HuH-7 (cell line): ENCODE measurements around the gene TTYH2.

Experiments used
- DNase-seq: peaks from one replicate; pipeline ENCODE4 v3.0.0; 2011; ENCODE audit warnings: low spot score

Gene TTYH2

DNA sequence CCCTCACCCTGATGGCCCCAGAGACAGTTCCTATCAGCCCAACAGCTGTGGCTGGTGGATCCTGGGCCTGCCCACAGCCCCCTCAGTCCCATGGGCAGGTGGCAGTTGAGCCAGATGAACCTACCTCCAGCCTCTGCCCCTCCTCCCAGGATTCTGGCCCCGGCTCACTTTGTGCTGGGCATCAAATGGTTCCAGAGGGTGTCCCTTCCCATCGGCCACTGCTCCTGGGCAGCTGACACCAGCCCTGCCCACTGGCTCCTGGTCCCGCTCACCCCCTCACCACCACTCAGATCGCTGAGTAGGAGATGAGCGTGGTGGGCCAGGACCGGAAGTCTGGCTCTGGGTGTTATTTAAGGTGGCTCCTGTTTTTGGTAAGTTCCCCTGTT, 2.0 kb downstream of the TTYH2 start:
- DNase-seq, result no peak

DNA sequence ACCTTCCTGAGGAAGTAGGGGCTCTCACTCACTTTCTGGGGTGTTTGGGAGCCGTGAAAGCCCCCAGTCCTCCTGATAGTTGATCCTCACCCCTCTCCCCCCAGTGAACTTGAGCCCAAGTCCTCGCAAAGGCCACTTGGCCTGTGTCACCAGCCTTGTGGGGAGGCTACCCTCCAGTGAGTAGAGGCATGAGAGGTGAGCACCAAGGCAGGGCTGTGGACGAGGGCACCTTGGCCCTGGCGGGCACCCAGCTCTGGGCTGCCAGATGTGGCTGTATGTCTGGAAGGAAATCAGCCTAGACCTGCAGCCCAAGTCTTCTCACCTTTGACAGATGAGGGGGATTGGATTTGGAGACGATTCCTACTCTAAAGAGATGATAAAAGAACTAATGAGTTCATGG, 3.1 kb downstream of the TTYH2 start:
- no peak for DNase-seq

DNA sequence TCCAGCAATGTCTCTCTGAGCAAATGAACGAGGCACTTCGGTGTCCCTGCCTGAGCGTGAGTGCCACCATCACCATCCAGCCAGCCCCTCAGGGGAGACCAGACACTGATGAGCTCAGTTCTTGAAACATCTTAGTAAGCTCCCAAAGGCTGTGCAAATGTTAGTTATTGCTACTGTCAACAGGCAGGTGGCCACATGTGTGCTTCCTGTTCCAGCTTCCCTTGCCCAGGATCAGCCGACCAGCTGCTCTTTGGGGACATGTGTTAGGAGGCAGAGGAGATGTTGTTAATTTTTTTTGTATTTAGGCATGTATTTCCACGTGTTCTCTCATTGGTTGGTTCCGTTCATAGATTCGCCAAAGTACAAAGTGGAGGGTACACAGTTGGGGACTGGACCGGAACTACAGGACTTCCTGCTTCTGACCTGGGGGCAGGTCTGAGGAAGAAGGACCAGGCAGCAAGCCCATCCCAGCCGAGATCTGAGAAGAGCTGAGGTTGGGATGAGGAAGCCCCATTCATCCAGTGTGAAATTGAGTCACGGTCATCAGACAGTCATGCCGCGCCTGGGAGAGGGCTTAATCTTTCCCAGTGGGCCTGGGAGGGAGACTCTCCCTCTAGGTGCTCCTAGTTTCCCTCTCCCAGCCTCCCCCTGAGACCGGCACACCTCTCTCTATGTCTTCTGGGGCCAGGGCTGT, 3.8 kb downstream of the TTYH2 start:
- no peak for DNase-seq

DNA sequence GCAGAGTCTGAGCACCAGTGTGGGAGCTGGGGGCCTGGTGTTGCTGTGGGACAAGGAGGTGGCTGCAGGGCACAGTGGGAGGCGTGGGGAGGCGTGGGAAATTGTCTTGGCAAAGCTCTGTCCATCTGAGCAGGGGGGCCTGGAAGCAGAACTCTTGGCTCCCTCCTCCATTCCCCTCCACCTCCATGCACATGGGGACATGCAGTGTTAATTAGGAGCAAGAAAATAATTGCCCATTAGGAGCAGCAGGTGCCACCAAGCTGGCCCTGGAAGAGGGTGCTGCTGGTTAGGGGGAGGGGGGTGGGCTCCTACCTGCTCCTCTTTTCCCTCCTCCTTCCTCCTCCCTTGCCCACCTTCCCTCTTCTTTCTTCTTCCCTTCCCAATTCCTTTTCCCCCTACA, 4.5 kb downstream of the TTYH2 start:
- DNase-seq, result no peak

DNA sequence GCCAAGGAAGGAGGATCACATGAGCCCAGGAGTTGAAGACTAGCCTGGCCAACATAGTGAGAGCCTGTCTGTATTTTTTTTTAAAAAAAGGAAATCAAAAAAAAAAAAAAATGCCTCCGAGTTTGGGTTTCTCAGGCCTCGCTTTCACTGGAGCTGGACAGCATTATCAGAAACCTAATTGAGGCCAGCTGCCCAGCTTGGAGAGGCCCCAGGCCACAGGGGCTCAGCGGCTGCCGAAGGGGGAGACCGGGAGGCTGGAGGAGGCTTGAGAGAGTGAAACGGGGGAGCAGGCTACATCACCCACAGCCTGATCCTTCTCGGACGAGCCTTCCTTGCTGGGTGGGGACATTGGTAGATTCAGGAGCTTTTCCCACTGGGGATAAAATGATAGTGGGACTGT, 5.1 kb downstream of the TTYH2 start:
- no peak for DNase-seq

DNA sequence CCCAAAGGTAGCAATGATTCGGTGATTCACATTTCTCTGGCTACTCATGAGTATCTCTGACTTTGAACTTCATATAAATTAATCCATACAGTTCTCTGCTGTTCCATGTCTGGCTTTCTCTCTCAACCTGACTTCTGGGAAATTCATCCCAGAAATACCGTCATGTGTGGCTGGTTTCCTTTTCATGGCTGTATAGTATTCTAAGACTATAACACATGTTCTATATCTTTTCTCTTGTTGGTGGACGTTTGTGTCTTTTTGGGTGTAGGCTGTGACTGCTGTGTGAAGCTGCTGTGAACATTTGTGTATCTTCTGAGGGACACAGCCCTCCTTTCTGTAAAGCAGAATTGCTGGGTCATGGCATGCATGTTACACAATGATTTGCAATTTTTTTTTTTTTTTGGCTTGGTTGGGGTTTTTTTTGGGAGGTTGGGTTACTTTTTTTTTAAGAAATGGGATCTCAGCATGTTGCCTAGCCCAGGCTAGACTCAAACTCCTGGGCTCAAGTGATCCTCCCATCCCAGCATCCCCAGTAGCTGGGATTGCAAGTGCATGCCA, 6.3 kb downstream of the TTYH2 start:
- no peak for DNase-seq

DNA sequence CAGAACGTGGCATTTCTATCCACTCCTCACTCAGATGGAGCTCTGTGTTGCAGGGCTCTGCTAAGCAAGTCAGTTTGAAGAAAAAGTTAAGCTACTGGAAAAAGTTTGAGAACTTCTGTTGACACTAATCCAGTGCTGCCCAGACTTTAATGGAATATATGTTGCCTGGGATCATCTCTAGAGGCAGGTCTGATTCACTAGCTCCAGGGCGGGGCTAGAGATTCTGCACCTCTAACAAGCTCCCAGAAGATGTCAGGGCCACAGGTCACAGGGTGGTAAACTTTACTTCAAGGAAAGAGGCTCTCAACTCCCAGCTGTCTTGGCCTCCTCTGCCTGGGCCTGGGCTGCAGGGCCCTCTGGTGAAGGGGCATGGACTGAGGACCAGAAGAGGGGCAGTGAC, 6.8 kb downstream of the TTYH2 start:
- no peak for DNase-seq

DNA sequence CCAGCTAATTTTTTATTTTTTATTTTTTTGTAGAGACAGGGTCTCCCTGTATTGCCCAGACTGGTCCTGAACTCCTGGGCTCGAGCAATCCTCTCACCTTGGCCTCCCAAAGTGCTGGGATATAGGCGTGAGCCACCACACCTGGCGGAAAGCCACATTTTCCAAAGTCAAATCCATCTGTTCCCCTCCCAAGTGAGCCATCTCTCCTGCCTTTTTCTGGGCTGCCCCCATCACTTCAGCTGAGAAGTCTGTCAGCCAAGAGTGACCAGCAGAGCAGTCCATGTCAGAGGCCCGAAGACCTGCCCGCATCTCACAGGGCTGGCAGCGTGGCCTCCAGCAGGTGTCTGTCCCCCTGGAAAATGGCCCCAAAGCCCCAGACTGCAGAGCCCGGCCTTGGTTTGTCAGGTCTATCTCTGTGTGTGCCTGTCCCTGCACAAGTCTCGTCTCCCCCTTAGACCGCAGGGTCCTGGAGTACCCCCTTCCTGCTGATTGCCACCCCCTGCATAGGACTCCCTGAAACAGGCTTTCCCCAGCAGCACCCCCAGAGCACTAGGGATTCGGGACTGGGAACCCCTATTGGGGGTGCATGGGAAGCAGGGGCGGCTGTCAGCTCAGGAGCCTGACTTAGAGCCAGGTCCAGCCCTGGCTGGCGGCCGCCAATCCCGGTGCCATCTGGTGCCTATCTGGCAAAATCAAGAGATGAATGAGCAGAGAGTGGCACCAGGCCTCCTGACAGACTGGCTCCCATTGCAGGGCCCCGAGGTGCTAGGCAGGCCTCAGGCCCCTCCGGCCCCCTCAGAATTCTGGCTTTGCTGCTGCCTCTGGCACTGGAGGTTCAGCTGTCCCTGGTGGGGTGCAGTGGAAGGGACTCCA, 7.8 kb downstream of the TTYH2 start:
- no peak for DNase-seq

DNA sequence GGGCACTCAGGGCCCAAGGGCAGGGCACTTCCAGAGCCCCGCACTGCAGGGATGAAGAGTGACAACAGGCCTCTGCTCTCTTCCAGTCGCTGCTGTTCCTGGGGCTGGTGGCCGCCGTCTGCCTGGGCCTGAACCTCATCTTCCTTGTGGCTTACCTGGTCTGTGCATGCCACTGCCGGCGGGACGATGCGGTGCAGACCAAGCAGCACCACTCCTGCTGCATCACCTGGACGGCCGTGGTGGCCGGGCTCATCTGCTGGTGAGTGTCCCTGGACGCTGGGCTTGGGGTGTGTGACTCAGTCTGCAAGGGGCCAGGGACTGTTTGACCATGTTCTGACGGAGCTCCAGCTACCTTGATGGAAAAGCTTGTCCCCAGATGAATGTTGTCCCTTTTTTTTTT, 9.0 kb downstream of the TTYH2 start:
- DNase-seq, result no peak

DNA sequence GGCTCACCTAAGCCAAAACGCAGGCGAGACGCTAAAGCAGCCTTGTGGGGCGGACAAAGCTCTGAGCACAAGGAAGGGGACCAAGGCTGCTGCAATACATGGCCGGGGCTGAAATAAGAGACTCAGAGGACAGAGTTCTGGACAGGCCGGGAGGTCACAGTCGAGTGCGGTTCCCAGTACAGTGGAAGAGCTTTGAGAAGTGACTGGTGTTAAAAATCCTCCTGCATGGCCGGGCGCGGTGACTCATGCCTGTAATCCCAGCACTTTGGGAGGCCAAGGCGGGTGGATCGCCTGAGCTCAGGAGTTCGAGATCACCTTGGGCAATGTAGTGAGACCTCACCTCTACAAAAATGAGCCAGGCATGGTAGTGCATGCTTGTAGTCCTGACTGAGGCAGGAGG, 10.5 kb downstream of the TTYH2 start:
- DNase-seq, result no peak

DNA sequence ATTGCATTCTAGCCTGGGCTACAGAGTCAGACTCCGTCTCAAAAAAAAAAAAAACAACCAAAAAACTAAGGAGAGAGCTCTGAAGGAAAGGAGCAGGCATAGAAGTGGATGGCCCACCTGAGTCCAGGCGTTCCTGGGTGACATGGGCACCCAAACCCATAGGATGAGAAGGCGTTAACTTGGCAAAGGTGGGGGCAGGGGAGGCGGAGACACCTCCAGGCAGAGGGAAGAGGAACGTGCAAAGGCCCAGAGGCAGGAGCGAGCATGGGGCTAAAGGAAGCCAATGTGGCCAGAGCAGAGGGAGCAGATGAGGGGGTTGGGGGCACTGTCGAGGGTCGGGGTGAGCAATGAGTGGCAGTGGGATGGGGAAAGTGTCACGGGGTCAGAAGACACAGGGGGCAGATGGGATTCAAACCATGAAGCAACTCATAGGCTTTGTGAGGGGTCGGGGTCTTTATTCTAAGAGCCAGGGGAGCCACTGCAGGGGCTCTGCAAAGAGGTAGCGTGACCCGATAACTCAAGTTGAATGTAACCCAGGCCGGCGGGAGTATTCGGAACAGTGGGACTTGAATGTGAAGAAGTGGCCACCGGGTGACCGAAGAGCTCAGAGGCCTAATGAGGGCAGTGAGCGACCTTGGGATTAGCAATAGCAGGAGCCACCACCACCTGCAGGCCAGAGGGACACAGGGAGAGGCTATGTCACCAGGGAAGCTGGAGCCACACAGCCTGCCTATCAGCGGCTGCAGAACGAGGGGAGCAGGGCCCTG, 11.8 kb downstream of the TTYH2 start:
- DNase-seq, result no peak

DNA sequence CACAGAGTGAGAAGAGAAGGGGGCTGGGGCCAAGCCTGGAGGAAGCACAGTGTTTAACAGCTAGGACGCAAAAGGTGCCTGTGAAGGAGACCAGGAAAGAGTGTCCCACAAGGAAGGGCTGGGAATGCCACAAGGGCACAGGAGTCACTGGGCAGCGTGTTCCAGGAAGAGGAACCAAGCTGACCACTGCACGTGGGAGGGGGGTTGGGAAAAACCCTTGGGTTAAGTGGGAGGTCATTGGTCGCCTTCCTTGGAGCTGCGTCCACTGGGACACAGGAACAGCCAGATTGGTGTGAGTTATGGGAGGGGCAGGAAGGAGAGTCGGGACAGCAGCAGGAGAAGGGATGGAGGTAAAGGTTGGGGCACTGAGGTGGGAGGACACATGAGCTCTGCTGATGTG, 12.9 kb downstream of the TTYH2 start:
- DNase-seq, result no peak

DNA sequence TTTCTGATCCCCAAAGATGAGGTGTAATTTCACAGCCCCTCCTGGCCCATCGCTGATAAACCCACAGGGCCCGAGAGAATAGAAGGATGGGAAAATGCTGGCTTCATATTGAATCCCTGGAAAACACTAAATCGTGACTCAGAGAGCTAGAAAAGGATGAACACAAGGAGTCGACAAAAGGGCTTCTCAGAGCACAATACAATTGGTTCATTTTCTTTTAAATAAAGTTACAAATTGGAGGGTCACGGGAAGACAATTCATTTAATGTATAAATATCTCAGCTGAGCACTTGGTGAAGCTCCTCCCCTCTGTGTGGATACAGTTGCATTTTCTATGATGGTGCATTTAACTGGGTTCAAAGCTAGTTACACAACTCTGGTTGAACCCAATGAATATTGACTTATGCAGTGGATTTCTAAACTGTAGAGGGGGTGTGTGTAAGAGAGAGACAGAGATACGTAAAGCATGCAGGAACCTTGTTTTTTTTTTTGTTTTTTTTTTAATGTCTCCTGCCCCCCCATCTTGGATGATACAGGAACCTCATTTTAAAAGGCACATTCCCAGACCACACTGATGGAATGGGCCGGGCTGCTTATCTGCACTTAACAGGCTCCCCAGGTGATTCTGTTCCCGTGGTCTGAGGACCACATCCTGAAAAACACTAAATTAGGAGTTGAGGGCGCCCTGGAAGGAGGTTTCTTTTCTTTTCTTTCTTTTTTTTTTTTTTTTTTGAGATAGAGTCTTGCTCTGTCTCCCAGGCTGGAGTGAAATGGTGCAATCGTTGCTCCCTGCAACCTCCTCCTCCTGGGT, 14.1 kb downstream of the TTYH2 start:
- DNase-seq, result no peak

DNA sequence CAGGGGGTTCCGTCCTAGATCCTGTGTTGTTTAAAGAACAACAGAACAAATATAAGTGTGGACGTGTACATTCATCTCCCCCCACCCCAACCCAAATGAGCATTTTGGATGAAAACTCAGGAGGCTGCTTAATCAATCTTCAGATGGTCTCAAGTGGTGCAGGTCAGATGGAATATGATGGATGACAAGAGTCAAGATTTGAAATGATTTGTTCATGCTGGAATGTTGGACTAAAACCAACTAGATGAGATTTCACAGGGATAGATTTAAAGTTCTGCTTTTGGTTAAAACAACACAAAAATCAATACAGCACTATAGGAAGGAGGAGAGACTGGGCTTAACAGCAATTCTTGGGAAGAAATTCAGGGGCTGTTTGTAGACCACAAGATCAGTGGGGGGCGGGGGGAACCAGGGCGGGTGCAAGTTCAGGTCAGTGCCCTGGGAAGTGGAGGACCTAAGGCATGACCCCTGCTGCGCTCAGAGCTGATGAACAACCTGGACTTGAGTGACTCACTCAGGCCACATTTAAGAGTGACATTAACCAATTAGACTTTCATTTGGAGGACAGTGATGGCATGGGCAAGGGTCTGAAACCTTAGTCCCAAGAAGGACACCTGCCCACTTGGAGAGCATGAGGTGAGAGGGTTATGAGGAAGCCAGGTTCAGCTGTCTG, 15.1 kb downstream of the TTYH2 start:
- no peak for DNase-seq

DNA sequence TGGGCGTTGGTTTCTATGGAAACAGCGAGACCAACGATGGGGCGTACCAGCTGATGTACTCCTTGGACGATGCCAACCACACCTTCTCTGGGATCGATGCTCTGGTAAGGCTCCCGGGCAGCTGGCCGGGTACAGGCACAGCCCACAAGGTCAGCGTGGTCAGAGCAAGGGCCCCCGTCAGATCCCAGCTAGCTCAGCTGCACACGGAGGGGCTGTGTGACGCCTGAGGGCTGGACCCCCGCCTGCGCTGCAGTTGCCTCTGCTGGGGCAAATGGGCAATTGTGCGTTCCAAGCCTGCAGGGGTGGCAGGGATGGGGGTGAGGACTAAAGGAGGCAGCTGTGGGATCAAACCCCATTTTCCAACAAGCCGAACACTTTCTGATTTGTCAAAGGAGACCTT, 17.5 kb downstream of the TTYH2 start:
- DNase-seq, result no peak

DNA sequence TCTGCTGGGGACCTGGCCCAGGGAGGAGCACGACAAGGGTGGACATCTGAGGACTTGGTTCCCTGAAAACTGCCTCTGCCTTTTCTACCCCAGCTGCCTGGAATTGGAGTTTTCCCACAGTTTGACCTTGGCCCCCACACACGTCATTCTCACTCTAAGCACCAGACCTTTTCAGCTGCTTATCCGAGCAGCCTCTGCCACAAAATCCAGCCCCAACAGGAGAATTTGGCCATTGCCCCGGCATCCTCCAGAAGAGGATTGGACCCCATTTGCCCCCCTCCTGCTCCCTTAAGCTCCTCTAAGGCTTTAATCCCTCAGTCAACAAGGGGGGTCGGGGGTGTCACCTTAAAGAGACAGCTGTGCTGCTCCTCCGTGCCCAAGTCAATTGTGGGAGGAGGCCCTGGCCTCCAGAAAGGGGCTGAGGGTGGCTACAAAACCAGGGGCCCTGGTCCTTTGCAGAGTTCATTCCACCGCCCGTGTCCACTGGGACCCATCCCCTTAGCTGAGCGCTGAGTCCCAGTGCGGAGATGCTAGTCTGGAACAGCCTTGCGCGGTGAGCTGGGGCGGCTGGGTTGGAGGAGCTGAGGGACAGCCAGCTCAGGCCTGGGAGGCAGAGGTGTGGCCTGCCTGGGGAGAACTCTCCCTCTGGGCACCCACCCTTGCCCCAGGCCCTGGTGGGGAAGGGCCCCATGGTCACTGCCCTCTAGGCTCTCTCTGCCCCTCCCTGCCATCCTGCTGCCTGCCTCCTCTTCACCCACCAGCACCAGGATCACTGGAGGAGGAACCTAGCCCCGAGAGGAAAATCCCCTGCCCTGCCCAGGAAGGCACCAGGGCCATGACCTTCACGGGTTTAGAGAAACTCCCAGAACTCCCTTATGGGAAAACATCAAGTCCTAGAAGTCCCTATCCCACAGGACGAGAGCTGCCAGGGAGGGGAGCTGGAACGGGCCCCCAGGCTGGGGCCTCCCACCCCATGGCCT, 18.8 kb downstream of the TTYH2 start:
- no peak for DNase-seq

DNA sequence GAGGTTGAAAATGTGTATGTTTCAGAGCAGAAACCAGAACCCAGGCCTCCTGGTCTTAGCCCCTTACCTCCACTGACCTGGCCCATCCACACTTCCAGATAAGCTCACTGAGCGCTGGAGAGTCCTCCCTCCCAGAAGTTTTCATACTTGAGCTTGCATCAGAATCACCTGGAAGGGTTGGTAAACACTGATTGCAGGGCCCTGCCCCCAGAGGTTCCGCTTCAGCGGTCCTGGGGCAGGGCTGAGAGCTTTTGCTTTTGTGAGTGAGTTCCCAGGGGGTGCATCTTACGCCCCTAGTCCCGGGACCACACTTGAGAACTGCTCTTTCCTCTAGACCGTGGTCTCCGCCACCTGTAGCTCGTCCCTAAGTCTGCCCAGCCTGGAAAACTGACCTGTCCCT, 20.6 kb downstream of the TTYH2 start:
- no peak for DNase-seq

DNA sequence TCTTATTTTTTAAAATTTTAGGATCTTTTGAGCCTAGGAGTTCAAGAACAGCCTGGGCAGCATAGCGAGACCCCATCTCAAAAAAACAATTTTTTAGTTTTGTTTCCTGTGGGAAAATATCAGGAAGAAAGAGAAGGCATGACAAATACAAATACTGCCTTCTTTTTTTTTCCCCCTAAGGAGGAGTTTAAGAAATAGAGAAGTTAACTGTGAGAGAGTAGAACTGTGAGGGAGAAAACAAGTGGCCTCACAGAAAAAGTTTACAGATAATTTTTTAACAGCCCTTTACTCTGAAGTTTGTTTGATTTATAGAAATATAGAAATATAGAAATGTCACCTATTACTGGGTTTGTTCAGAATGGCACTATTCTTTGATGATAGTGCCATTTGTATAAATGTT, 21.1 kb downstream of the TTYH2 start:
- no peak for DNase-seq

DNA sequence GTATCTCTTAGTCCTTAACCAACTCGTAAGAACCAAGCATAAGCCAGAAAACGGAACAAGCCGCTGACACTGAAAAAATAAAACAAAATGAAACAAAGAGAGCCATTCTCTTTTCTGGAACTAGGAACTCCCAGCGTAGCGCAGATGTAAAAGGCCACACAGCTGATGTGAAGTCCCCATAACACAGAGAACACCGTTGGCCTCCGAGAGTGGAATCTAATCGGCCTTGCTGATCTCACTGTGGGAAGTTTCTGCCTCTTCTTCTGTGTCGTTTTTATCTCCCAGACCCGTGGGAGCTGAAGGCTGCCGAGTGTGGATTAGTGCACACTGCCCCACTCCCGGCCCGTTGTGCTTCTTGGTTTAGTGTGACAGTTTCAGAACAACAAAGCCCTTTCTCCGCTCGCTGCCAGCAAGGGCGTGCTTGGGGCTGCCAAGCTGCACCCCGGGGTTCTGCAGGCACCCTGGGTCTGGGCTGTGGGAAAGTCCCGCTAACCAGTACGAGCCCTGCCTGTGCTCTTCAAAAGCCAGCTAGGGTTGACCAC, 21.7 kb downstream of the TTYH2 start:
- no peak for DNase-seq

DNA sequence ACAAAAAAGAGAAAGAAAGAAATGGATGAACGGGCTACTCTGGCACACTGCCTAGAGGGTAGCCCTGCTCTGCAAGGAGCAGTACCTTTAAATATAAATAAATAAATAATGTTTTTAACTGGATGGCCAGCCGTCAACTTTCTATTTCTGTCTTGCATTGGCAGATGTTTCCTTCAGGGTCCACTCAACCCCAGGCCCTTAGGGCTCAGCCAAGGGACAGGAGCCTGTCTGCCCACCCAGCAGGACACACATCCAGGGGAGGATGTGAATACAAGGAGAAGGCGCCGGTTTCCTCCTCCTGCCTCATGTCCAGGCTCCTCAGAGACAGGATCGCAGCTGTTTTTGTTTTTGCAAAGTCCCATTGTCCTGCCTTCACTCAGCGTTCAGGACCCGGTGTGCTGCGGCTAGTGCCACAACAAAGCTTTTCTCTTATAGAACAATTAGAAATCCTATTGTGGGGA, 22.6 kb downstream of the TTYH2 start:
- no peak for DNase-seq
